BE2C (cell line): ENCODE measurements around the gene GPR108.
"Not testable (repeated sequence)": the region's sequence is repeated elsewhere in the genome, so short reads cannot be mapped to it uniquely, and the experiment has no call there.

Experiments
- DNase-seq: peaks from one replicate; pipeline ENCODE4 v3.0.0-alpha.2; 2020
- H3K27me3 ChIP-seq: fragments of 250-450 bp; sonication (Bioruptor Pico); 2 replicates; pipeline ENCODE4 v1.5.1; 2020; ENCODE audit warnings: mild to moderate bottlenecking
- H3K36me3 ChIP-seq: fragments of 250-450 bp; sonication (Bioruptor Pico); 2 replicates; pipeline ENCODE4 v1.5.1; 2020; ENCODE audit warnings: mild to moderate bottlenecking
- H3K4me1 ChIP-seq: fragments of 250-450 bp; sonication (Bioruptor Pico); 2 replicates; pipeline ENCODE4 v1.5.1; 2020
- H3K4me3 ChIP-seq: 2 replicates; pipeline ENCODE4 v1.5.1; 2011; ENCODE audit warnings: low read depth, low read length
- H3K9me3 ChIP-seq: fragments of 250-450 bp; sonication (Bioruptor Pico); 2 replicates; pipeline ENCODE4 v1.5.1; 2020
- CTCF ChIP-seq: IDR thresholded peaks from 2 replicates; pipeline ENCODE4 v1.5.1; 2012; ENCODE audit warnings: mild to moderate bottlenecking, low read depth, low read length

Gene GPR108

GRCh38 chr19:6711078-6711361 is 26.4 kb downstream of the GPR108 start:
- Histone ChIP-seq H3K36me3 (no peaks in the 10 kb centered on the region), H3K27me3 (peaks cover 6% of the 10 kb centered on the region; the same call in 1 of the 2 replicates), H3K9me3 (no peaks in the 10 kb centered on the region), H3K4me1 (no peaks in the 10 kb centered on the region), H3K4me3 (no peak overlapping the region)
- no peak for TF ChIP-seq CTCF
- DNase-seq, result no peak

- H3K9me3 ChIP-seq, result no peaks in the 10 kb centered on the region
- H3K27me3 ChIP-seq, result peaks cover 6% of the 10 kb centered on the region; the same call in 1 of the 2 replicates
- H3K36me3 ChIP-seq, result no peaks in the 10 kb centered on the region
- DNase-seq, result no peak
- no peak for TF ChIP-seq CTCF
- H3K4me3 ChIP-seq, result no peak overlapping the region
- H3K4me1 ChIP-seq, result no peaks in the 10 kb centered on the region
These were observed 26.9 kb downstream of the GPR108 start for GRCh38 chr19:6710273-6711077.

- H3K27me3 ChIP-seq, result peaks cover 6% of the 10 kb centered on the region; the same call in 1 of the 2 replicates
- H3K36me3 ChIP-seq, result no peaks in the 10 kb centered on the region
- no peaks in the 10 kb centered on the region for H3K4me1 ChIP-seq
- TF ChIP-seq CTCF, result no peak
- DNase-seq, result no peak
- no peaks in the 10 kb centered on the region for H3K9me3 ChIP-seq
- H3K4me3 ChIP-seq, result no peak overlapping the region
These were observed 27.8 kb downstream of the GPR108 start for GRCh38 chr19:6709549-6709948.

GRCh38 chr19:6708913-6709312 is 28.5 kb downstream of the GPR108 start:
- not testable (repeated sequence) for H3K4me1 ChIP-seq, DNase-seq, H3K27me3 ChIP-seq, H3K4me3 ChIP-seq, H3K9me3 ChIP-seq, H3K36me3 ChIP-seq

- peaks cover 10% of the 10 kb centered on the region for H3K27me3 ChIP-seq
- H3K4me1 ChIP-seq, result no peaks in the 10 kb centered on the region
- no peaks in the 10 kb centered on the region for H3K9me3 ChIP-seq
- no peaks in the 10 kb centered on the region for H3K36me3 ChIP-seq
- TF ChIP-seq CTCF, result no peak
- no peak overlapping the region for H3K4me3 ChIP-seq
- no peak for DNase-seq
These were observed 29.0 kb downstream of the GPR108 start for GRCh38 chr19:6708346-6708745.

GRCh38 chr19:6707658-6708018 is 29.7 kb downstream of the GPR108 start:
- no peak for TF ChIP-seq CTCF
- no peaks in the 10 kb centered on the region for H3K4me1 ChIP-seq
- H3K36me3 ChIP-seq, result no peaks in the 10 kb centered on the region

More at GRCh38 chr19:6707658-6708018, 29.7 kb downstream of the GPR108 start:
- no peak overlapping the region for H3K4me3 ChIP-seq
- no peaks in the 10 kb centered on the region for H3K9me3 ChIP-seq
- no peak for DNase-seq
- H3K27me3 ChIP-seq, result peaks cover 10% of the 10 kb centered on the region
